Neural crest cell (in vitro differentiated cells): ENCODE data around the gene PRMT2. TPM values are rescaled to one million over a fixed set of nuclear protein-coding genes. Genes with fewer than 3 reads are reported as not detected.

ENCODE experiments used
- DNase-seq: peaks from one replicate; pipeline ENCODE4 v3.0.0; 2021; ENCODE audit warnings: low read depth, mixed read lengths, low spot score
- H3K27ac Mint-ChIP-seq: one replicate; pipeline ENCODE4 v1.8.0; 2021; ENCODE audit warnings: mild to moderate bottlenecking, mixed read lengths; ENCODE audit not compliant: unreplicated experiment
- H3K27me3 Mint-ChIP-seq: 2 replicates; pipeline ENCODE4 v1.8.0; 2021; ENCODE audit warnings: low read depth, mild to moderate bottlenecking, mixed read lengths
- H3K36me3 Mint-ChIP-seq: 2 replicates; pipeline ENCODE4 v1.8.0; 2021; ENCODE audit warnings: low read depth, mild to moderate bottlenecking, mixed read lengths
- H3K4me1 Mint-ChIP-seq: 2 replicates; pipeline ENCODE4 v1.8.0; 2021; ENCODE audit warnings: mixed read lengths
- H3K4me3 Mint-ChIP-seq: one replicate; pipeline ENCODE4 v1.8.0; 2021; ENCODE audit warnings: mild to moderate bottlenecking, mixed read lengths
- H3K9me3 Mint-ChIP-seq: 2 replicates; pipeline ENCODE4 v1.8.0; 2021; ENCODE audit warnings: mixed read lengths
- CTCF ChIP-seq: fragments of 200-600 bp; sonication (generic); conservative IDR thresholded peaks from 2 replicates; pipeline ENCODE4 v1.5.0; 2021; ENCODE audit warnings: antibody characterized with exemption, mild to moderate bottlenecking
- total RNA-seq: library from RNA; stranded (reverse); gene quantifications from 2 replicates; pipeline ENCODE4 v1.2.1, GENCODE V29; 2021

PRMT2 gene
- total RNA-seq, 1 donor from 2014 or later: 109 TPM

DNA sequence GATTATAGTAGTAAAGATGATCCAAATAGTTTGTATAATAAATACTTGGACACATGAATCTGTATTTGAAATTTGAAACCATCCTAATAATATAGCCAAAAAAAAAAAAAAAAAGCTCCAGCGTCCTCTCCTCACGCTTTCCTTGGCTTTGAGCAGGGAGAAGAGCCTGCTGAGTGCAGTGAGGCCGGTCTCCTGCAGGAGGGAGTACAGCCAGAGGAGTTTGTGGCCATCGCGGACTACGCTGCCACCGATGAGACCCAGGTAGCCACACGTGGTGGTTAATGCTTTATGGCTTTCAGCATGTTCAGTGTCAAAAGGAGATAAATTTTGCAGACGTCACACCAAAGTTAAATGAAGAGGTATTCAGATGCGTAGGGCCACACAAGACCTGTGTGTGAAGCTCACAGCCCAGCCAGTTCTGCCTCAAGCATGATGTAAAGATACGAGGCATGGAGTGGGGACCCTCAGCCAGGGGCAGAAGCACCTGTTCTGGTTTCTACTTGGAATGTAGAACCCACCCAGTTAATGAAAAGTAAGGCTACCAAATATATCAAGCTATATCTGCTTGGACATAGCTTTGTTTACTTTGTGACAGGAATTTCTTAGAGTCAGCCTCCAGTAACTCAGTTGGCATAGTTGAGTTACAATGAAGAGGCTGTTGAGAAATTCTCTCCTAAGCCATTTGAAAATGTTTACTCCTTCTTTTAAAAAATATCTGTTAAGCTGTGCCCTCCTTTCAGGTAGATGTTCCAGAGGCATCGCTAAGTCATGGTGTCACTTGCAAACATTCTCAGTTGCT is 8.1 kb downstream of the PRMT2 start:
- DNase-seq: no peak
- H3K27me3 Mint-ChIP-seq: no peaks in the 10 kb centered on the region
- no peak overlapping the region for H3K4me3 Mint-ChIP-seq
- H3K4me1 Mint-ChIP-seq: peaks cover 21% of the 10 kb centered on the region
- no peak overlapping the region for H3K27ac Mint-ChIP-seq
- no peak for TF ChIP-seq CTCF
- H3K36me3 Mint-ChIP-seq: peaks cover 29% of the 10 kb centered on the region
- H3K9me3 Mint-ChIP-seq: no peaks in the 10 kb centered on the region

GRCh38 chr21:46645840-46646239 is 10.4 kb downstream of the PRMT2 start:
- DNase-seq: no peak
- Mint-ChIP-seq H3K36me3 (peaks cover 31% of the 10 kb centered on the region), H3K4me1 (peaks cover 4% of the 10 kb centered on the region), H3K27ac (no peak overlapping the region), H3K4me3 (no peak overlapping the region), H3K27me3 (no peaks in the 10 kb centered on the region), H3K9me3 (no peaks in the 10 kb centered on the region)
- TF ChIP-seq CTCF: no peak

GRCh38 chr21:46646541-46647154 is 11.2 kb downstream of the PRMT2 start:
- H3K9me3 Mint-ChIP-seq: no peaks in the 10 kb centered on the region
- H3K4me3 Mint-ChIP-seq: no peak overlapping the region
- no peak overlapping the region for H3K27ac Mint-ChIP-seq
- H3K4me1 Mint-ChIP-seq: peaks cover 4% of the 10 kb centered on the region
- TF ChIP-seq CTCF: no peak
- H3K27me3 Mint-ChIP-seq: no peaks in the 10 kb centered on the region
- H3K36me3 Mint-ChIP-seq: peaks cover 32% of the 10 kb centered on the region
- DNase-seq: no peak

DNA sequence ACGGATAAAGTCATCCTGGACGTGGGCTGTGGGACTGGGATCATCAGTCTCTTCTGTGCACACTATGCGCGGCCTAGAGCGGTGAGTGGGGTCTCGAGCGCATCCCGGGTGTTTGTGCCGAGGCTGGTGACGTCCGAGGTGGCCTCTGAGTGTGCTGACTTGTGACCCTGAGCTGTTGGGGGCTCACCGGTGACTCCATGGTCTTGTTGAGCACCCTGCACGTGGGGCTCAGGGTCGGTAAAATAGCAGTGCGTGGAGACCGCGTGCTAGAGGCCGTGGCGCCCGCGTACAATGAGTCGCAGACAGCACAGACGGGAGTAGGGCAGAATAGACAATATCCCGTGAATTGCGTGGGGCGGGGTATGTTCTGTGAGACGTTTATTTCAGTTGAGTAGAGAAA is 13.1 kb downstream of the PRMT2 start:
- peaks cover 4% of the 10 kb centered on the region for H3K4me1 Mint-ChIP-seq
- no peak for DNase-seq
- H3K27ac Mint-ChIP-seq: no peak overlapping the region
- H3K36me3 Mint-ChIP-seq: peaks cover 47% of the 10 kb centered on the region
- no peaks in the 10 kb centered on the region for H3K27me3 Mint-ChIP-seq
- no peak for TF ChIP-seq CTCF
- H3K4me3 Mint-ChIP-seq: no peak overlapping the region
- peaks cover 4% of the 10 kb centered on the region for H3K9me3 Mint-ChIP-seq

DNA sequence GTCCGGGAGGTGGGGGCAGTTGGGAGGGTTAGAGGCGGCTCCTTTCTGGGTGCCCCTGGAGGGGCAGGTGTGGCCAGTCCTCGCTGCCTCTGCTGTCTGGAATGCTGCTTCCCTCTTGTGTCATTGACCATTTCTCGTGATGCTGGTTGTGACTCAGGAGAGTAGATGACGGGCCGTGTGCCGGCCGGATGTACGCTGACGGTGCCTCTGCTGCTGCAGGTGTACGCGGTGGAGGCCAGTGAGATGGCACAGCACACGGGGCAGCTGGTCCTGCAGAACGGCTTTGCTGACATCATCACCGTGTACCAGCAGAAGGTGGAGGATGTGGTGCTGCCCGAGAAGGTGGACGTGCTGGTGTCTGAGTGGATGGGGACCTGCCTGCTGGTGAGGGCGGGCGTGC is 13.9 kb downstream of the PRMT2 start:
- Mint-ChIP-seq H3K4me3 (no peak overlapping the region), H3K36me3 (peaks cover 54% of the 10 kb centered on the region), H3K4me1 (peaks cover 4% of the 10 kb centered on the region), H3K27me3 (no peaks in the 10 kb centered on the region), H3K27ac (peak overlapping the region; percentile 19), H3K9me3 (peaks cover 8% of the 10 kb centered on the region)
- DNase-seq: no peak
- no peak for TF ChIP-seq CTCF
